ENCODE results near the gene USP2. TPM values are rescaled to one million over a fixed set of nuclear protein-coding genes. Genes with fewer than 3 reads are reported as not detected.

USP2 gene
- polyA plus RNA-seq, 3 donors = 0.36 TPM; not detected in 2

DNA sequence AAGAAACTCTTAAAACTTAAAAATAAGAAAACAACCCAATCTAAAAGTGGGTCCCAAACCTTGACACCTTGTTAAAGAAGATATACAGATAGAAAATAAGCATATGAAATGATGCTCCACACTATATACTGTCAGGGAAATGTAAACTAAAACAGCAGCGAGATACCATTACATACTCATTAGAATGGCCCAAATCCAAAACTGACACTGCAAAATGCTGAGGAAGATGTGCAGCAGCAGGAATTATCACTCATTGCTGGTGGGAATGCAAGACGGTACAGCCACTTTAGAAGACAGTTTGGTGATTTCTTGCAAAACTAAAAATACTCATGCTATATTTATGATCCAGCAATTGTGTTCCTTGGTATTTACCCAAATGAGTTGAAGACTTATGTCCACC is 52.2 kb downstream of the USP2 start:
- Mint-ChIP-seq H3K36me3 (no peaks in the 10 kb centered on the region), H3K27ac (no peak overlapping the region), H3K4me3 (no peak overlapping the region), H3K9me3 (peaks cover 0 to 2% (median 0%) of the 10 kb centered on the region in 7 donors), H3K27me3 (ENCODE audit: low read depth in 3 of 3) (peaks cover 10 to 14% (median 13%) of the 10 kb centered on the region in 3 donors), H3K4me1 (peaks cover 3% of the 10 kb centered on the region)
- Histone ChIP-seq H3K27ac (ENCODE audit: low read depth in 1 of 2, low read length in 2 of 2) (no peak overlapping the region), H3K36me3 (replicated peaks in 1 of 2; ENCODE audit: control insufficient read depth in 1 of 2, insufficient read depth in 2 of 2, low read length in 2 of 2) (no peaks in the 10 kb centered on the region), H3K4me1 (ENCODE audit: control insufficient read depth in 1 of 2, insufficient read depth in 2 of 2, low read length in 2 of 2) (peaks cover 6 to 8% of the 10 kb centered on the region in 2 donors), H4K20me1 (ENCODE audit: insufficient read depth, low read length) (no peaks in the 10 kb centered on the region), H3K4me2 (replicated peaks; ENCODE audit: extremely low read depth, low read length, poor library complexity, severe bottlenecking) (no peak overlapping the region), H3K9me3 (replicated peaks in 1 of 2; ENCODE audit: control insufficient read depth in 1 of 2, insufficient read depth in 1 of 2, low read length in 2 of 2) (no peaks in the 10 kb centered on the region), H3K79me2 (ENCODE audit: insufficient read depth, low read length) (no peaks in the 10 kb centered on the region), H3K27me3 (ENCODE audit: control insufficient read depth in 2 of 2, insufficient read depth in 2 of 2, low read length in 2 of 2) (no peaks in the 10 kb centered on the region), H3K9ac (ENCODE audit: insufficient read depth, low read length, poor library complexity, severe bottlenecking) (no peak overlapping the region), H3K4me3 (replicated peaks in 1 of 3; ENCODE audit: low read depth in 2 of 3, low read length in 3 of 3) (no peak overlapping the region), H2AFZ (ENCODE audit: insufficient read depth, low read depth, low read length, poor library complexity, severe bottlenecking) (no peak overlapping the region)
- no CpG with 5 or more reads among the region's 2 CpGs for WGBS (ENCODE audit: insufficient coverage)
- no peak for DNase-seq
- intact Hi-C loops (cut with micrococcal nuclease) = no loop called here
- no peak for TF ChIP-seq CTCF (IDR thresholded peaks at IDR 0.05)

- H3K4me3 ChIP-seq (replicated peaks in 1 of 3; ENCODE audit: low read depth in 2 of 3, low read length in 3 of 3) = no peak overlapping the region
- intact Hi-C loops (cut with micrococcal nuclease) = no loop called here
- no peaks in the 10 kb centered on the region for H3K79me2 ChIP-seq (ENCODE audit: insufficient read depth, low read length)
- H3K27me3 ChIP-seq (ENCODE audit: control insufficient read depth in 2 of 2, insufficient read depth in 2 of 2, low read length in 2 of 2) = peaks cover 3 to 28% of the 10 kb centered on the region in 2 donors
- Mint-ChIP-seq H3K27ac (no peak overlapping the region), H3K4me3 (no peak overlapping the region), H3K27me3 (ENCODE audit: low read depth in 3 of 3) (peaks cover 27 to 37% (median 33%) of the 10 kb centered on the region in 3 donors), H3K4me1 (peaks cover 16% of the 10 kb centered on the region), H3K36me3 (peaks cover 0 to 2% of the 10 kb centered on the region in 2 donors), H3K9me3 (peaks cover 0 to 5% (median 0%) of the 10 kb centered on the region in 7 donors)
- H3K27ac ChIP-seq (ENCODE audit: low read depth in 1 of 2, low read length in 2 of 2) = no peak overlapping the region
- 81% methylated on average over 4 of the region's 4 CpGs for WGBS (ENCODE audit: insufficient coverage)
- H3K4me1 ChIP-seq (ENCODE audit: control insufficient read depth in 1 of 2, insufficient read depth in 2 of 2, low read length in 2 of 2) = peaks cover 20% of the 10 kb centered on the region in 2 donors
- no peak for TF ChIP-seq CTCF (IDR thresholded peaks at IDR 0.05)
- H4K20me1 ChIP-seq (ENCODE audit: insufficient read depth, low read length) = no peaks in the 10 kb centered on the region
- no peak overlapping the region for H3K9ac ChIP-seq (ENCODE audit: insufficient read depth, low read length, poor library complexity, severe bottlenecking)
- no peak for DNase-seq
- H2AFZ ChIP-seq (ENCODE audit: insufficient read depth, low read depth, low read length, poor library complexity, severe bottlenecking) = no peak overlapping the region
- H3K36me3 ChIP-seq (replicated peaks in 1 of 2; ENCODE audit: control insufficient read depth in 1 of 2, insufficient read depth in 2 of 2, low read length in 2 of 2) = no peaks in the 10 kb centered on the region
- no peak overlapping the region for H3K4me2 ChIP-seq (replicated peaks; ENCODE audit: extremely low read depth, low read length, poor library complexity, severe bottlenecking)
- no peaks in the 10 kb centered on the region for H3K9me3 ChIP-seq (replicated peaks in 1 of 2; ENCODE audit: control insufficient read depth in 1 of 2, insufficient read depth in 1 of 2, low read length in 2 of 2)
These were observed 57.3 kb downstream of the USP2 start for GRCh38 chr11:119324189-119324588.

All from CD14-positive monocyte (primary cell).